Stimulated activated CD8-positive, alpha-beta memory T cell treated with anti-CD3 and anti-CD28 coated beads, Interleukin-4, amount 100 ng/mL, for 4 hours (primary cell): ENCODE data around the gene RNF10.
"Not testable (repeated sequence)": the region's sequence is repeated elsewhere in the genome, so short reads cannot be mapped to it uniquely, and the experiment has no call there.

Experiments used
- DNase-seq, 2 donors: peaks; one replicate each; pipeline ENCODE4 v3.0.0-alpha.2; 2020; ENCODE audit warnings: low read depth in 2 of 2, low spot score in 1 of 2

The RNF10 gene

DNA sequence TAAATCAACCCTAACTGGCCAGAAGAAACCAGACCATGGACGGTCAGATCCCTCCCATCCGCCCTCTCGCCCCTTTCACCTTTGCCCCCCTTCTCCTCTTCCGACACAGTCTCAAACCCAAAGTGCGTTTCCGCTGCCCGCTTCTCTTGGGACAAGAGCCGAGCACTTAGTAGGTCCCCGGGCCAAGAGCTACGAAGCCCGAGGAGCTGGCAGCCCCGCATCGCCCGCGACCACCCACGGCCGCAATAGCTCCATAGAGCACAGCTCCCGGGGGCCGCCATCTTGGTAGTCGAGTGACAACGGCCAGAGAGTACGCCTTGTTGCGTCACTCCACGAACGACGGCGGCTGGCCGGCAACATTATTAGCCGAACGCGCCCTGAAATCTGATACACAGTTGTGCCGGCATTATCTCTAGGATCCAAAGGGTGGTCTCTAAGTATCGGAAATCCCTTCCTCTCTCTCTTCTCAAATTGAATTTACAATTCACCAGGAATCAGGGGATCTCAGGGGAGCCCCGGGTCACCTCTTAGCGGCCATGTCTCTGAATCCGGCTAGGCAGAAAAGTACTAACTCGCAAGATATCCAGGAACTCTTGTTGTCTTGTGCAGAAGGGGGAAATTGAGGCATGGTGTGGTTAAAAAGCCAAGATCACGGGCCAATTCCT lies 5.2 kb upstream of the RNF10 start, which contains the start of gene COQ5:
TSS of gene COQ5 (minus strand) at position 298 of the 665 bp plus-strand sequence. CDS start at position 281, 17 bp downstream.
- DNase-seq, result peak; percentile 60 to 63

DNA sequence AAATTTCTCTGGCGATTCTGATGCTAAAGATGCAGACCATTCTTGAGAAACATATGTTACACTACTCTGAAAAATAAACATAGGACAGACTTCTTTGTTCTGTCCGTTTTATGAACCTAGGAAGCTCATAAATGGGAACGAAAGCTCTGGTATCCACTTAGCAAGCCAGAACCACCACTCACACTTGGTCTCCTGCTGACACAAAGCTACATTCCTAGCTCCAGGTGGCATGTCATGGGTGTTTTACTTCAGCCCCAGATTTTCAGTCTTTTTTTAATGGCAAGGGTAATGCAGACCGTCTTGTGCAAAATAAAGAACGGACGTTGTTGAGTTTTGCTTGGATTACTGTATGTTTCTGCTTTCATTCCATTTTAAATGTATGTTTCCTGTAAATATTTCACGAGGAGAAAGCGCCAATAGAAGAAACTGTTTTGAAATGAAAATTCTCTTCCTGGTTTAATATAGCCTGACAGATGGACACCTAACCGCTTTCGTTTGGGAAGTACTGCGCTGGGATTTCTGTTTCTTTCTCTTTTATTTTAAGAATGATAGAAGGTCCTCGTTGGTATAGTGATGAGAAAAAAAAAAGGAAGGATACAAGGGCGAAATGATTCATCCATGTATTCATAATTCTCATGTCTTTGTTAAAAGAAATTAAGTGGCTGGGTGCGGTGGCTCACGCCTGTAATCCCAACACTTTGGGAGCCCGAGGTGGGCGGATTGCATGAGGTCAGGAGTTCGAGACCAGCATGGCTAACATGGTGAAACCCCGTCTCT lies 4.3 kb upstream of the RNF10 start:
- no peak for DNase-seq

DNA sequence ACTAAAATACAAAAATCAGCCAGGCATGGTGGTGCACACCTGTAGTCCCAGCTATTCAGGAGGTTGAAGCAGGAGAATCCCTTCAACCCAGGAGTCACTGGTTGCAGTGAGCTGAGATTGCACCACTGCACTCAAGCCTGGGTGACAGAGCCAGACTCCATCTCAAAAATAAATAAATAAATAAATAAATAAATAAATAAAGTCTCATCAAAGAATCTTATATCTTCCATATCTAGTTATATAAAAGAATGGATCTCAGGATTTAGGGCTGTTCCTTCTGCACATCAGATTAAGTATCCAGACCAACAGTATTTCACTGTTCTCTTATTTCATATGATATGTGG lies 3.8 kb upstream of the RNF10 start:
- DNase-seq, result not testable (repeated sequence)

DNA sequence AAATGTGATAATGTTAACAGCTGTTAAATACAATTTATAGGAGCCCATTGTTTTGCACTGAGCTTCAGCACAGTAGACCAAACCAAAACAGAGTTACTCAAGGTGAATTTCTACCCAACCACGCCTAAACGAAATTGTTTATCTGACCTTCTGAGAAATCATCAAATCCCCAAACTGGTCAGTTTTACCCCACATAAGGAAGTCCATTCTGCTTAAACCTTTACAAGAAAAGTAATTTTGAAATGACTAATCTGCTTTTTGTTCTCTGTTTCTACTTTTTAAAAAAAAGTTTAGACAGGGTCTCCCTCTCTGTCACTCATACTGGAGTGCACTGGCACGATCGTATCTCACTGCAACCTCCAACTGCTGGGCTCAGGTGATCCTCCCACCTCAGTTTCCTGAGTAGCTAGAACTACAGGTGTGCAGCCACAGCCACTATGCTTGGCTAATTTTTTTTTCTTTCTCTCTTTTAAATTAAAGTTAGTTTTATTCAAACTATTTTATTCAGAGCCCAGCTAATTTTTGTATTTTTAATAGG lies 1.4 kb upstream of the RNF10 start:
- no peak for DNase-seq

DNA sequence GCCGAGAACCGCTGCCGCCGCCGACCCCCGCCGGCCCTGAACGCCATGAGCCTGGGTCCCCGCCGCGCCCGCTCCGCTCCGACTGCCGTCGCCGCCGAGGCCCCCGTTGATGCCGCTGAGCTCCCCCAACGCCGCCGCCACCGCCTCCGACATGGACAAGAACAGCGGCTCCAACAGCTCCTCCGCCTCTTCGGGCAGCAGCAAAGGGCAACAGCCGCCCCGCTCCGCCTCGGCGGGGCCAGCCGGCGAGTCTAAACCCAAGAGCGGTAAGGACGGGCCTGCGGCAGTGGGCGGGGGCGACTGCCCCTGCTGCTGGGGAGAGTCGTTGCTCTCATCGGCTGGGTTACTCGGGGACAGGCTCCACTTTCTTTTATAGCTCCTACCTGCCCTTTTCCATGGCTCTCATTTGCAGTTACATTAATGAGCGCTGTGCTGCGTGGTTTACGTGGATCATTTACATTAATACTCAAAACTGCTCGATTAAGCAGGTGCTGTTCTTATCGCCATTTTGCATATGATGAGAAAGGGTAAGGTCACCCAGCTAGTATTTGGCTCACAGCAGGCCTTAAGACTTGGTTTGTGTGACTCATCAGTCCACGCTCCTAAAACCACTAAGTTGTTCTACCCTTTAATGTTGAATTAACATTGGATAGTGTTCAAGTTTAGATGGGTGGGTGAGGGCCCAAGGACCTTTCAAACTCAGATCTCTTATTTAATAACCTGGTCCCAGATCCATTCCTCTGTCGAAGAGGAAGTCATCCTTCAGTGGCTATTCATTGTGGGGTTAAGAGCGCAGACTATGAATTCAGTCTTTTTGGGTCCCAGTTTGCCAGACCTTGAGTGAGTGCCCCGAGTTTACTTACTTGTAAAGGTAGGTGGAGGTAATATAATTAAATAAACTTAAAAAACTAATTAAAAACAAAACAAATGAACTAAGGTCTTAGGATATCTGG lies 823 bp downstream of the RNF10 start:
- no peak for DNase-seq

DNA sequence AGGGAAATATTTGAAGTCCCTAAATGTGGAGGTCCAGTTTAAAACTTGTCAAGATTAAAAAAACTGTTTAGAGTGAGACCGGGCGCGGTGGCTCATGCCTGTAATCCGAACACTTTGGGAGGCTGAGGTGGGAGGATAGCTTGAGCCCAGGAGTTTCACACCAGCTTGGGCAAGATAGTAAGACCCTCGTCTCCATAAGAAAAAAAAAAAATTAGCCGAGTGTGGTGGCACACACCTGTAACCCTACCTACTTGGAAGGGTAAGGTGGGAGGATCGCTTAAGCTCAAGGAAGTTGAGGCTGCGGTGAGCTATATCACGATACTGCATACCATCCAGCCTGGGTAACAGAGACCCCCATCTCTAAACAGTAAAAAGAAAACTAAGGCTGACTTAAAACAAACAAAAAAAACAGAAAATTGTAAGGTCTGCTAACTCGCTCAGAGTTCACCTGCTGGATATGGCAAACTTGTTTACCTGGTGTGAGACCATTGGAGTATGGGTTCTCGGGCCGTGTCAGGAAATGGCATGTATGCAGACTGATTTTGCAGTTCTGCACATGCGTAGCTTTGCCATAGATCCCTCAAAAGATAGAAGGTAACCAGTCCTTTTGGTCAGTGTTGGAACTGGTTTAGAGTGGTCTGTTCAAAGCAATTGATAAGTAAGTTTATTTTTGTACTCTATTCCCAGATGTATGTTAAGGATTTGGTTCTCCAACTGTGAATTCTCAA lies 2.1 kb downstream of the RNF10 start:
- DNase-seq, result no peak

DNA sequence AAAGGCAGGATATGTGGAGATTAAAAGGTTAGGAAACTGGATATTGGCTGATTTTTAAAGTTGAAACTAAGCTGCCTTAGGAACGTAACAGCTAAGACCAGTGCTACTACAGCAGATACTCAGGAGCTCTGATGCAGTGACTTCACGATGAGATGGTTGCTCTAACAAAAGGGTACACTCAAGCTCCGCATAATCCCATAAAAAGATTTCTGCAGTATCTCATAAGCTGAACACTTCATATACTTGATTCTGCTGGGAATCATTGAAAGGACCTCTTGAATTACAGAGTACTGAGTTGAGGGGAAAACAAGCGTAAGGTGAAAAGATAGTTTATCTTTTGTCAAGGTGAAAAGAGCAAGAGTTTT lies 3.7 kb downstream of the RNF10 start:
- DNase-seq, result no peak

DNA sequence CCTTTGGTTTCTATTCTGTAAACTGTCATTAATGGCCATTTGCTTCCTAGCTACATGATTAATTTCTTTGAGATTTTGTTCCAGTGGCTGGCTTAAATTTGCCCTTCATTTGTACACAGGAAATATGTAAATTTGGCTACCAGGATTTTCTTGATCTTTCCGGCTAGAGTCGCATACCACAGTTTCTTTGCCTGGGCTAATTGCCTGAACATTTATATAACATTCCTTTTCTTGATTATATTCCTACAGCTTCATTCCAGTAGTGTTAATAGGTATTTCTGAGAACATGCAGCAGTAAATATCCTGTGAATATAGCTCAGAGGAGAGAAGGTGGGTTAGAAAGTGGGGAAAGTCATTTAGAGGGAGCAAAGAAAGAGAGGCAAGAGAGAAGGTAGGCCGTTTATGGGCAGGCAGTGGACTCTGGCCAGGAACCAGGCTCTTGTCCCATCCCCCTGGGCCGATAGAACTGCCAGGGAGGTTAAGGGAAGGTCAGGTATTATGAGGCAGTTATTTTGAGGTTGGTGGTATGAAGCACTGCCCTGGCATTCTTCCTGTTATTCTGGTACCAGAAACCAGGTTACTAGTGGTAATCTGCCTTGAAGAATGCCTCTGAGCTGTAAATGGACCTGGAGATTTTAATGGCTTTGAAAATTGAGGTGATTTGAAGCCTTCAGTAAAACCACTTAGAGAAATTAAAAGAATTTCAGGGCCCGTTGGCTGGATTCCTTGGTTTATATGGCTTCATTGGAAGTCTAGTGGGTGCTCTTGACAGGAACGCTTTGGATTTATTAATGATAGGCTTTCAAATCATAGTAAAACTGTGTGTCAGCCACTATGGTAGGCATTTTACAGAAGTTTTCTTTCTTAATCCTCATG lies 4.4 kb downstream of the RNF10 start:
- no peak for DNase-seq

DNA sequence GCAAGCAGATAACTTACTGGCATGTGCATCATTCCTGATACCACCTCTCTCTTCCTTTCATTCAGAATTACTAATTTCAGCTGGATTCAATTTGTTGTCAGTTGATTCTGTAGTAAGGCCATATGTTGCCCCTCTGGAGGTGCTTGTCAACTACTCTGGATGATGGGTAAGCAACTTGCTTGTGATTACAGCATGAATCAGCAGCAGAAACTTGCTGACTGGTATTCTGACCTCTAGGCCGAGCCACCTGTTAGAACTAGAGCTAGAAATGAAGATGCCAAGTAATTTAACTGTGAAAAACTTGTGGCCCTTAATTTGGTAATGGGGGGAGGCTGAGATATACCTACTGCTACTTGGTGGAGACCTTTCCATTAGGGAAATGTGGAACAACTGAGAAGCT lies 5.1 kb downstream of the RNF10 start:
- DNase-seq, result no peak

DNA sequence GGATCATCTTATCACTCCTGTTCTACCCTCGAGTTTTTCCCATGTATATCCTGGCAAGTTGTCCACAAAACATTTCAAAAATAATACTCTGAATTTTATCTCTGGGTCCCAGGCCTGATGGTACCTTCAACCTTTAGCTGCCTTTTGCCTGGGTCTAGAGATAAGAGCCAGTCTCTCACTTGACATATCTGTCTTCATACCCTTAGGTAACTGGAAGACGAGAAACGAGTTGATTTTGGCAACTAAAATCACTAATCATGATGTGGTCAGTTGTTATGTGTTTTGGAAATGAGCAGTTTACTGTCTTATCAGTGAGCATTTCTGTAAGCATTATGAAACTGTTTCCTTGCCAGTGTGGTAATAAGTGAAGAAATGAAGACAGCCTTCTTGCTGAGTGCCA lies 6.3 kb downstream of the RNF10 start:
- DNase-seq, result no peak

DNA sequence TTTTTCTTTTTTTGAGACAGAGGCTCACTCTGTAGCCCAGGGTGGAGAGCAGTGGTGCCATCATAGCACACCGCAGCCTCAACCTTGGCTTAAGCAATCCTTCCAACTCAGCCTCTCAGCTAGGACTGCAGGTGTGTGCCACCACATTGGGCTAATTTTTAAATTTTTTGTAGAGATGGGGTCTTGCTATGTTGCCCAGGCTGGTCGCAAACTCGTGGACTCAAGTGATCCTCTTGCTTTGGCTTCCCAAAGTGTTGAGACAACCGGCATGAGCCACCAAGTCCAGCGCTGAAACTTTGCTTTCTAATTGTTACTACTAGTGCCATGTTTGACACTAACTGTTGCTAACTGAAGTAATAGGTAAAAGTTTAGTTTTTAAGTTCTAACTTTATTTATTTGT lies 8.0 kb downstream of the RNF10 start:
- no peak for DNase-seq

DNA sequence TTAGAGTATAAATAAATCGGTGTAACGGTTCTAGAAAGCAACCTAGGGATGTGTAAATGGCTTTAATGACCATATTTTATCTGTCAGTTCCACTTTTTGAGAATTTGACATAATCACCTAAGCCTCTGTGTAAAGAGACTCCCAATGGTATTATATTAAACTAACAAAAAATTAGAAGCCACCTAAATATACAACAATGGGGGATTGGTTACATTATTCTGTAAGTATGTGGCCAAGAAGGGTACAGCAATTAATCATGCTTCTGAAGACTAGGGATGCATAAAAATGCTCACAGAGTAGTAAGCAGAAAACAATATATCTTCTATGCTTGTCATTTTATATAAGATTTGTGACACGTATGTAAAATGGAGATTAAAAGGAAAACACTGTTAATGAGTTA lies 10.5 kb downstream of the RNF10 start:
- no peak for DNase-seq

DNA sequence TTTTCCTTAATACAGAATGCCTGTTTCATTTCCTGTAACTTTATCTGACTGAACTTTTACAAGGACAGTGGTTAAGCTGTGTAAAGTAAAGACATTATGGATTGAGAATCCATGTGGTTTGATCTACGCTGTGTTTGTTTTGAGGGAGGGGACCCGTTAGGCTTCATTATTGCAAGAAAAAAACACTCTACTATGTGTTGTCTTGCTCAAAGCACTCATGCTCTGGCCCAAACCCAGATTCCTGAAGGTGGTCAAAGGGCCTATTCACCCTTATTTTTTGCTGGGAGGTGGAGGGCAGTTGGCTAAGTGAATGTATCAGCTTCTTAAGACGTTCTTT lies 11.9 kb downstream of the RNF10 start:
- DNase-seq, result no peak

DNA sequence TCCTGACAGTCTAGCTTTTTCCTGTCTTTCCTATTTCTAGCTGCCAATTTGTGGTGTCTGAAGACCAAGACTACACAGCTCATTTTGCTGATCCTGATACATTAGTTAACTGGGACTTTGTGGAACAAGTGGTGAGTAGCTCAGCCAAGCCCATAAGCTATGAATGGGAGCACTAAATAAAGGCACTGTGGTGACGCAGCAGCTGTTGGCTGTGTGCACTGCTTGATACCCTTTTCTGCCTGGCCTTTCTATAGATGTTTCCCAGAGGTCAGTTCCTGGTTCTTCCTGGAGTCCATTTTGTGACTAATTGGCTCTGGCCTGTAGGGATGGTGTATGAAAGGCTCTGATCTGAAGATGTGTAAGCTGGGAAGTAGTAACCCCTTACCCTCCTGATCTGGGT lies 20.5 kb downstream of the RNF10 start:
- no peak for DNase-seq

DNA sequence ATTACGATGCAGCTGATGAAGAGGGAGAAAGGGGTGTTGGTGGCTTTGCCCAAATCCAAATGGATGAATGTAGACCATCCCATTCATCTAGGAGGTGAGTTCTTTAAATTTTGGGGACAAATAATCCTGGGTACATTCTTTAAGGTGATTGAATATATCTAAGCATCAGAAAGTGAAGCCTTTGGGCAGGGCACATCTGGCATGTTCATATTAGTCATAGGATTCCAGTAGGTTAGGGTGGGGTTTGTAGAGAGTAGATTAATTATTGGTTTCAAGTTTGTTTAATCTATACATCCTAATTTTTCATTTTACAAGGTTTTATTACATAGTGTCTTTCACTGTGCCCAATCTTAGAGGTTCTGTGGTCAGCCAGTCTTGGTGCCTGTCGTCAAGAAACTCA lies 23.4 kb downstream of the RNF10 start:
- no peak for DNase-seq

DNA sequence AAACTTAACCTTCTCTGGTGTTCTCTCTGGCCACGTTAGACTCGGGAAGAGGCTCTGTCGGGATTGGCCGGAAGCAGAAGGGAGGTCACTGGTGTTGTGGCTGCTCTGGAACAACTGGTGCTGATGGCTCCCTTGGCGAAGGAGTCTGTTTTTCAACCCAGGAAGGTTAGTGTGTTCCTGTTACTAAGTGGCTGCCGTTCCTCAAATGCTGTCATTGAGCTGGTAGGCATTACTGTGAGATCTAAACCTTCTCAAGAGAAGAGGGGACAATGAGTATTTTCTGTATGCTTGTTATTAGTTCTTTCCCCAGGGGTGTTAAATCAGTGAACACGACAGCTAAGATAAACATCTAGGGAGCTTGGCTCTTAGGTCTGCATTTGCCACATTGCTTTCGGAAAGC lies 28.8 kb downstream of the RNF10 start:
- DNase-seq, result no peak

DNA sequence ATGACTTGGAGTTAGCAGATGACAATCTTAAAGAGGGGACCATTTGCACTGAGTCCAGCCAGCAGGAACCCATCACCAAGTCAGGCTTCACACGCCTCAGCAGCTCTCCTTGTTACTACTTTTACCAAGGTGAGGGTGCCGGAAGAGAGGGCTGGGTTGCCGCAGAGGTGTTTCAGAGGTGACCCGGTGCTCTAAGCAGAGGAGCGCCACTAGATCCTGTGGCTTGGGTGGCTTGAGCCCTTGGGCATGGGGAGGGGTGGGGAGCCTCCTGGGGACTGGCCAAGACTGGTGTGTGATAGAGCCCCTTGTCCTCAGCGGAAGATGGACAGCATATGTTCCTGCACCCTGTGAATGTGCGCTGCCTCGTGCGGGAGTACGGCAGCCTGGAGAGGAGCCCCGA lies 29.3 kb downstream of the RNF10 start:
- DNase-seq, result no peak

DNA sequence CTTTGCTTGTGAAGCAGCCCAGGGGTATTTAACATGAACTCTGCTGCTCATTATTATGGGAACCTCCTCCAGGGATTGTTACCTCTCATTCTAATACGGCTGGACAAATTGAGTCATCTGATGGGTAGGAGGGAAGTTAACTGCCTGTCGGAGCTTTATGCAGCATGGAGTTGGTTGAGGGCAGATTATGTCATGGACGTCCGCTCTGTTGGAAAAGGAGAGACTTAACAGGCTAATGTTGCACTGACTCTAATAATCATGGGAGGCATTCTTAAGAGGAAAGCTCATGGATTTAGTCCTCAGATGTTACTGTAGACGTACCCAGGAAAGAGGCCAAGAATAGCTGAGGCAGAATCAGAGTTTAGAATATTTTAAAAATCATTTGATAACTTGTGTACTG lies 37.1 kb downstream of the RNF10 start:
- no peak for DNase-seq

DNA sequence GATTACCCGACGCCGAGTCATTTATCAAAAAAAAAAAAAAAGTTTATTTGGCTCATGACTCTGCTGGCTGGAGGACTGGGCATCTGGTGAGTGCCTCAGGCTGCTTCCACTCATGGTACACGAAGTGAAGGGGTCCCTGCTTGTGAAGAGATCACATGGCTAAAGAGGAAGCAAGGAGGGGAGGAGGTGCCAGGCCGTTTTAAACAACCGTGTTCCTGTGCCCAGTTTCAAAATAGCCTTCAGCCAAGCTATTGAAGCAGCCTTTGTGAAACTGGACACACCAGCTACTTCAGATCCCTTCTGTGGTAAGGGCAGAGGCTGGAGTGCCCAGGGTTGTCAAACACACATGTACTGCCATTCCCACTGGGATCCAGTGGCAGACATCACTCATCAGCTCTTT lies 39.4 kb downstream of the RNF10 start:
- no peak for DNase-seq

DNA sequence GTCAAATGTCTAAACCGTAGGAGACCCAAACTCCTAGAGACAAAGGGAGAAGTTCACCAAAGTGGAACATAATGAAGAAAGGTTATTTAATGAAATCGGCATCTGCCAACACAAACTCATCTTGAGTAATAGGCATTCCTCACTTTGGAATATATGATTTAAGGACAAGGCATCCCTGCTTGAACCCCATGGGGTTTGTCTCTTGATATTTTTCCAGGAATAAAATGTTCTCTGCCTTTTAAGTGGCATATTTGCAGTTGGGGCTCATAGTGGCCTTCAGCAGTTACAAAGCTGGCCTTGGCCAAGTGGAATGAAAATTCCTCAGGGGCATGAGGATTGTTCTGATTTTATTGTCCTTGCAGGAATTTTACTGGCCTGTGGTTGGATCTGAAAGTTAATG lies 40.0 kb downstream of the RNF10 start:
- DNase-seq, result no peak
